NCI-H146 (cell line): Measurements from ENCODE around the gene SLC29A4.
"Not testable (repeated sequence)": the region's sequence is repeated elsewhere in the genome, so short reads cannot be mapped to it uniquely, and the experiment has no call there.

Source experiments
- DNase-seq: peaks from one replicate; lab custom pipeline; 2025; lab: John Stamatoyannopoulos, UW

The SLC29A4 gene

GRCh38 chr7:5274985-5275431 lies 7.7 kb upstream of the SLC29A4 start:
- not testable (repeated sequence) for DNase-seq

GRCh38 chr7:5275510-5275909 lies 7.2 kb upstream of the SLC29A4 start:
- DNase-seq: not testable (repeated sequence)

GRCh38 chr7:5276123-5276522 lies 6.6 kb upstream of the SLC29A4 start:
- not testable (repeated sequence) for DNase-seq

GRCh38 chr7:5276611-5277010 lies 6.1 kb upstream of the SLC29A4 start:
- no peak for DNase-seq

- no peak for DNase-seq
Measured at GRCh38 chr7:5278766-5279165, 4.0 kb upstream of the SLC29A4 start.

GRCh38 chr7:5279734-5280133 lies 3.0 kb upstream of the SLC29A4 start:
- no peak for DNase-seq

- DNase-seq: not testable (repeated sequence)
Measured at GRCh38 chr7:5281598-5282500, 894 bp upstream of the SLC29A4 start.

- DNase-seq: peak; percentile 19
Measured at GRCh38 chr7:5283421-5284303, 919 bp downstream of the SLC29A4 start.

GRCh38 chr7:5284304-5285281 lies 1.9 kb downstream of the SLC29A4 start:
- peak; percentile 81 for DNase-seq

- DNase-seq: no peak
Measured at GRCh38 chr7:5286933-5287332, 4.2 kb downstream of the SLC29A4 start.

- not testable (repeated sequence) for DNase-seq
Measured at GRCh38 chr7:5287373-5287772, 4.6 kb downstream of the SLC29A4 start.

GRCh38 chr7:5287802-5288201 lies 5.1 kb downstream of the SLC29A4 start:
- DNase-seq: no peak

GRCh38 chr7:5288560-5288959 lies 5.8 kb downstream of the SLC29A4 start:
- DNase-seq: not testable (repeated sequence)

- DNase-seq: no peak
Measured at GRCh38 chr7:5289355-5289754, 6.6 kb downstream of the SLC29A4 start.

- DNase-seq: no peak
Measured at GRCh38 chr7:5291301-5291700, 8.6 kb downstream of the SLC29A4 start.

GRCh38 chr7:5291711-5292335 lies 9.1 kb downstream of the SLC29A4 start:
- not testable (repeated sequence) for DNase-seq

GRCh38 chr7:5294169-5294987 lies 11.6 kb downstream of the SLC29A4 start:
- no peak for DNase-seq

- DNase-seq: no peak
Measured at GRCh38 chr7:5295039-5296014, 12.6 kb downstream of the SLC29A4 start.
